ENCODE results near the gene A2M. TPM values are rescaled to one million over a fixed set of nuclear protein-coding genes. Genes with fewer than 3 reads are reported as not detected.

A2M gene
- total RNA-seq, 1 donor from 2014 or later = 4.2 TPM

- Mint-ChIP-seq H3K4me3 (ENCODE audit: unreplicated experiment) (no peak overlapping the region), H3K27ac (ENCODE audit: unreplicated experiment) (no peak overlapping the region), H3K36me3 (ENCODE audit: low read depth, unreplicated experiment) (no peaks in the 10 kb centered on the region), H3K4me1 (ENCODE audit: low read depth, unreplicated experiment) (no peaks in the 10 kb centered on the region), H3K9me3 (ENCODE audit: unreplicated experiment) (no peaks in the 10 kb centered on the region), H3K27me3 (ENCODE audit: low read depth, unreplicated experiment) (no peaks in the 10 kb centered on the region)
- FAIRE-seq (no peak), DNase-seq (ENCODE audit: low read depth) (no peak)
- H4K20me1 ChIP-seq (ENCODE audit: insufficient read depth, low read length) = no peaks in the 10 kb centered on the region
- H2AFZ ChIP-seq (ENCODE audit: low read depth, low read length) = no peak overlapping the region
- H3K27ac ChIP-seq (ENCODE audit: low read depth, low read length) = no peak overlapping the region
- H3K9me3 ChIP-seq (ENCODE audit: insufficient read depth, low read depth, low read length) = no peaks in the 10 kb centered on the region
- TF ChIP-seq CTCF (IDR thresholded peaks at IDR 0.05; ENCODE audit: insufficient read depth, low read depth, low read length) (no peak), EZH2 (IDR thresholded peaks at IDR 0.05; ENCODE audit: insufficient read depth, low read length) (no peak)
- no peak overlapping the region for H3K4me3 ChIP-seq (ENCODE audit: insufficient read depth, low read depth, low read length)
- no peaks in the 10 kb centered on the region for H3K4me1 ChIP-seq (ENCODE audit: insufficient read depth, low read length)
- H3K9ac ChIP-seq (ENCODE audit: low read length) = no peak overlapping the region
- H3K79me2 ChIP-seq (ENCODE audit: insufficient read depth, low read length) = no peaks in the 10 kb centered on the region
- H3K27me3 ChIP-seq (ENCODE audit: insufficient read depth, low read length) = no peaks in the 10 kb centered on the region
- H3K4me2 ChIP-seq (ENCODE audit: low read length) = no peak overlapping the region
- H3K36me3 ChIP-seq (ENCODE audit: insufficient read depth, low read length) = no peaks in the 10 kb centered on the region
Measured at GRCh38 chr12:9036227-9036626, 79.5 kb downstream of the A2M start.

GRCh38 chr12:9034095-9034494, 81.6 kb downstream of the A2M start:
- no peak for TF ChIP-seq EZH2 (IDR thresholded peaks at IDR 0.05; ENCODE audit: insufficient read depth, low read length)
- no peak for TF ChIP-seq CTCF (IDR thresholded peaks at IDR 0.05; ENCODE audit: insufficient read depth, low read depth, low read length)
- no peak overlapping the region for H3K9ac ChIP-seq (ENCODE audit: low read length)
- H3K27ac ChIP-seq (ENCODE audit: low read depth, low read length) = no peak overlapping the region
- Mint-ChIP-seq H3K36me3 (ENCODE audit: low read depth, unreplicated experiment) (no peaks in the 10 kb centered on the region), H3K9me3 (ENCODE audit: unreplicated experiment) (no peaks in the 10 kb centered on the region), H3K27ac (ENCODE audit: unreplicated experiment) (no peak overlapping the region), H3K27me3 (ENCODE audit: low read depth, unreplicated experiment) (no peaks in the 10 kb centered on the region), H3K4me3 (ENCODE audit: unreplicated experiment) (no peak overlapping the region), H3K4me1 (ENCODE audit: low read depth, unreplicated experiment) (no peaks in the 10 kb centered on the region)
- DNase-seq (ENCODE audit: low read depth) (no peak), FAIRE-seq (no peak)
- H2AFZ ChIP-seq (ENCODE audit: low read depth, low read length) = no peak overlapping the region
- no peaks in the 10 kb centered on the region for H3K27me3 ChIP-seq (ENCODE audit: insufficient read depth, low read length)
- no peaks in the 10 kb centered on the region for H3K36me3 ChIP-seq (ENCODE audit: insufficient read depth, low read length)
- no peaks in the 10 kb centered on the region for H3K4me1 ChIP-seq (ENCODE audit: insufficient read depth, low read length)
- H4K20me1 ChIP-seq (ENCODE audit: insufficient read depth, low read length) = no peaks in the 10 kb centered on the region
- H3K9me3 ChIP-seq (ENCODE audit: insufficient read depth, low read depth, low read length) = no peaks in the 10 kb centered on the region
- no peak overlapping the region for H3K4me3 ChIP-seq (ENCODE audit: insufficient read depth, low read depth, low read length)
- no peaks in the 10 kb centered on the region for H3K79me2 ChIP-seq (ENCODE audit: insufficient read depth, low read length)
- no peak overlapping the region for H3K4me2 ChIP-seq (ENCODE audit: low read length)

- no peaks in the 10 kb centered on the region for H3K4me1 Mint-ChIP-seq (ENCODE audit: low read depth, unreplicated experiment)
- no peak overlapping the region for H3K4me2 ChIP-seq (ENCODE audit: low read length)
- TF ChIP-seq EZH2 (IDR thresholded peaks at IDR 0.05; ENCODE audit: insufficient read depth, low read length) (no peak), CTCF (IDR thresholded peaks at IDR 0.05; ENCODE audit: insufficient read depth, low read depth, low read length) (no peak)
- H3K27ac Mint-ChIP-seq (ENCODE audit: unreplicated experiment) = no peak overlapping the region
- no peaks in the 10 kb centered on the region for H3K36me3 Mint-ChIP-seq (ENCODE audit: low read depth, unreplicated experiment)
- H3K79me2 ChIP-seq (ENCODE audit: insufficient read depth, low read length) = no peaks in the 10 kb centered on the region
- no peaks in the 10 kb centered on the region for H3K27me3 ChIP-seq (ENCODE audit: insufficient read depth, low read length)
- no peak overlapping the region for H3K4me3 ChIP-seq (ENCODE audit: insufficient read depth, low read depth, low read length)
- H3K9ac ChIP-seq (ENCODE audit: low read length) = no peak overlapping the region
- no peaks in the 10 kb centered on the region for H3K36me3 ChIP-seq (ENCODE audit: insufficient read depth, low read length)
- H3K4me1 ChIP-seq (ENCODE audit: insufficient read depth, low read length) = no peaks in the 10 kb centered on the region
- no peaks in the 10 kb centered on the region for H3K9me3 Mint-ChIP-seq (ENCODE audit: unreplicated experiment)
- H2AFZ ChIP-seq (ENCODE audit: low read depth, low read length) = no peak overlapping the region
- no peaks in the 10 kb centered on the region for H3K9me3 ChIP-seq (ENCODE audit: insufficient read depth, low read depth, low read length)
- H3K27ac ChIP-seq (ENCODE audit: low read depth, low read length) = no peak overlapping the region
- FAIRE-seq (no peak), DNase-seq (ENCODE audit: low read depth) (no peak)
- no peaks in the 10 kb centered on the region for H3K27me3 Mint-ChIP-seq (ENCODE audit: low read depth, unreplicated experiment)
- H4K20me1 ChIP-seq (ENCODE audit: insufficient read depth, low read length) = no peaks in the 10 kb centered on the region
- H3K4me3 Mint-ChIP-seq (ENCODE audit: unreplicated experiment) = no peak overlapping the region
Measured at GRCh38 chr12:9033265-9033887, 82.3 kb downstream of the A2M start.
